Forelimb muscle (tissue), 1 donor: ENCODE data around the gene FASN. TPM values are rescaled to one million over a fixed set of nuclear protein-coding genes. Genes with fewer than 3 reads are reported as not detected.

Experiments
- DNase-seq: peaks from one replicate; pipeline ENCODE4 v3.0.0-alpha.2; 2013; ENCODE audit warnings: low read depth
- polyA plus RNA-seq: library from polyadenylated mRNA; unstranded; fragments of 120-200 nt; gene quantifications from one replicate; pipeline ENCODE4 v1.2.1, GENCODE V29; 2013; ENCODE audit not compliant: insufficient read length

The FASN gene
- polyA plus RNA-seq, 1 donor, result 24.6 TPM

DNA sequence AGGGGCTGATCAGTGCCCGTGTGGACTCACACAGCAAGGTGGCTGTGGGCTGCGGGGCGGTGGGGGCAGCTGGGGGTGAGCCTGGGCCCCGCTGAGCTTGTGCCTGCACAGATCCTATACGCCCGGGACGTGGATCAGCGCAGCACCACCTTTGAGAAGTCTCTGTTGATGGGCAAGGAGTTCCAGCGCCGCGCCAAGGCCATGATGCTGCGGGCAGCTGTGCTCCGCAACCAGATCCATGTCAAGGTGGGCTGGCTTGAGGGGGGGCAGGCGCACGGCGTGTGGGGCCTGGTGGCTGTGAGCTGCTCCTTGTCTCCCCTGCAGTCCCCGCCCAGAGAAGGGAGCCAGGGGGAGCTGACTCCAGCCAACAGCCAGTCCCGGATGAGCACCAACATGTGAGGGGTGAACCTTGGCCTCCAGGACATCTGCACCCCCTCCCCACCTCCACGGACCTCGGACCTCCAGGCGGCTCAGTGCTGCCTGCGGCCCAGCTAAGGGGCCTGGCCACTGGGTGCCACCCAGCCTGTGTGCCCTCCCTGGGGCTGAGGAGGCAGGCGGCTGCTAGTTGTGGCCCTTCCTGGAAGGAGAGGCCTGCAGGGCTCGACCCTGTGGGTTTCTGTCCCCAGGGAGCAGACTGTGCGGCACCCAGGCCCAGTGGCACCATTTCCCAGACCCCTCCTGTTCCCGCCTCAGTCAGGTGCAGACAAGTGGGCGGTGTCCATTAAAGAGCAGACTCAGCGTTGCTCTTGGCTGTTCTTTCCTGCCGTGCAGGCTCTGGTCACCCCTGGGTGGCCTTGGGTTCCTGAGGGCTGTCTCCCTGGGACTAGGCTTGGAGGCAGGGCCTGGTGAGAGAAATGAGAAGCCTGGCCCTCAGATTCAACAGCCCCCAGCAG is 41.1 kb downstream of the FASN start:
- DNase-seq, result no peak

DNA sequence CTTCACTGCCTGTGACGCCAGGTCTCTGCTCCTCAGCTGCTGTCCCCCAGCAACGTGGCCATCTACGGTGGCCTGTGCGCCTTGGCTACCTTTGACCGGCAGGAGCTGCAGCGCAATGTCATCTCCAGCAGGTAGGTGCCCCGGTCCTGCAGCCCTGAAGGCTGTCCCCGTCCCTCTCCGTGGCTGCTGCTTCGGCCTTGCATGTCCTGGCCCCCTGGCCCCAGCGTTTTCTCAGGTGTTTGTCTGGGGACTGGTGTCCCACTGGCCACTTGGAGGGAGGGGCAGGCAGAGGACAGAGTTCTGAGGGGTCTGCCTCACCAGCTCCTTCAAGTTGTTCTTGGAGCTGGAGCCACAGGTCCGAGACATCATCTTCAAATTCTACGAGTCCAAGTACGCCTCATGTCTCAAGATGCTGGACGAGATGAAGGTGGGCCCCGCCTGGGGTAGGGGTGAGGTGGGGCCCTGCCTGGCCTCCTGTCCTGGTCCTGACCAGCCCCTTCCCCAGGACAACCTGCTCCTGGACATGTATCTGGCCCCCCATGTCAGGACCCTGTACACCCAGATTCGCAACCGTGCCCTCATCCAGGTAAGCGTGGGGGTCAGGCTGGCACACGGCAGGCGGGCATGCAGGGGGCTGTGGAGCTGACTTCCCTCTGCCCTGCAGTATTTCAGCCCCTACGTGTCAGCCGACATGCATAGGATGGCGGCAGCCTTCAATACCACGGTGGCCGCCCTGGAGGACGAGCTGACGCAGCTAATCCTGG is 41.9 kb downstream of the FASN start:
- DNase-seq, result no peak

GRCh38 chr17:82055023-82055964 is 42.7 kb downstream of the FASN start:
- no peak for DNase-seq

DNA sequence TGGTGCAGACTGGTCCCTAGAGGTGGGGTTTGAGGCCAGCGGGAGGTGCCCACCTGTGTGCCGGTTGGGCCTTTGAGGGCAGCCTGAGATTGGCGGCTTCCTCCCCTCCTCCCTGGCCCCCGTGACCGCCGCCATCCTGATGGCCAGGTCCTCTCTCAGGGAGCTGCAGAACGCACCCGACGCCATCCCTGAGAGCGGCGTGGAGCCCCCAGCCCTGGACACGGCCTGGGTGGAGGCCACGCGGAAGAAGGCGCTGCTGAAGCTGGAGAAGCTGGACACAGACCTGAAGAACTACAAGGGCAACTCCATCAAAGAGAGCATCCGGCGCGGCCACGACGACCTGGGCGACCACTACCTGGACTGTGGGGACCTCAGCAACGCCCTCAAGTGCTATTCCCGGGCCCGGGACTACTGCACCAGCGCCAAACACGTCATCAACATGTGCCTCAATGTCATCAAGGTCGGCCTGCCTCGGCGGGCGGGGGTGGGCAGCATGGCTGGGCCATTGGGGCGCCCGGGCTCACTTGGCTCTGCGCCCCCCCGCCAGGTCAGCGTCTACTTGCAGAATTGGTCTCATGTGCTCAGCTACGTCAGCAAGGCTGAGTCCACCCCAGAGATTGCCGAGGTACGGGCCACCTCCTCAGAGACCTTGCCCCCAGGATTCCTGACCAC is 43.5 kb downstream of the FASN start:
- no peak for DNase-seq

DNA sequence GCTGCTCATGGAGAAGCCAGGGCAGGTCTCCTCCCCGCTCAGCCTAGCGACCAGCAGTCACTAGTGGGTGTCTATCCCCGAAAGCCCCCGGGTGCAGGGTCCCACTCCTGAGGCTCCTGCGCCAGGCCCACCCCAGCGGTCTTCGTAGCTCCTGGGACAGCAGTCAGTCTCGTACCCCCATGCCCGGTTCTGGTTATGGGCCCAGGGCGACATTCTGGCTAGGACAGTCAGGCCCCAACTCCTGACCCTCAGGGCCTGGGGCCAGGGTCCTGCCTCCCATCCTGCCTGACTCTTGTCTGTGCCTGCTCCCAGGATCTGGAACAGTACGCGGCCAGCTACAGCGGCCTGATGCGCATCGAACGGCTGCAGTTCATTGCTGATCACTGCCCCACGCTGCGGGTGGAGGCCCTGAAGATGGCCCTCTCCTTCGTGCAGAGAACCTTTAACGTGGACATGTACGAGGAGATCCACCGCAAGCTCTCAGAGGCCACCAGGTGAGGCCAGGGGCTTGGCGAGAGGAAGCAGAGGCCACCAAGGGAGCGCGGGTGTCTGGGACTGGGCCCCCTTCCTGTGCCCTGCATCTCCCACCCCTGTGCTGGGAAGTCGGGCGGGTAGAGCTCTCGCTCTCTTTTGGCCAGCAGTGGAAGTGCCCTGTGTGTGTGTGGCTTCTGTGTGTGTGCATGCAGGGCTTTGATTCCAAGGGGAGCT is 44.3 kb downstream of the FASN start:
- no peak for DNase-seq

DNA sequence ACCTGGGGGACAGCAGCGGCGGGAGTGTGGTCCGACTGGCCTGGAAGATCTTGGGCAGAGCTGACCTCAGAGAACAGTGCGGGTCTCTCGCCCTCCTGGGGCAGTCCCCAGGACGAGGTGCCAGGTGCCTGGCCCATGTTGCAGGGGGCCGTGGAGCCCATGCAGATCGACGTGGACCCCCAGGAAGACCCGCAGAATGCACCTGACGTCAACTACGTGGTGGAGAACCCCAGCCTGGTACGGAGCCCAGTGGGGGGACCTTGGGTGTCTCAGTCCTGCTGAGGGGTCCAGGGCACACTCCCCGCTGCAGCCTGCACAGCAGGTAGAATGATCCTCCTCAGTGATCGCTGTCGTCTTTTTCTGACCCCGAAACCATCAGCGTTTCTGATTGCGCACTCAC is 44.9 kb downstream of the FASN start:
- DNase-seq, result no peak

DNA sequence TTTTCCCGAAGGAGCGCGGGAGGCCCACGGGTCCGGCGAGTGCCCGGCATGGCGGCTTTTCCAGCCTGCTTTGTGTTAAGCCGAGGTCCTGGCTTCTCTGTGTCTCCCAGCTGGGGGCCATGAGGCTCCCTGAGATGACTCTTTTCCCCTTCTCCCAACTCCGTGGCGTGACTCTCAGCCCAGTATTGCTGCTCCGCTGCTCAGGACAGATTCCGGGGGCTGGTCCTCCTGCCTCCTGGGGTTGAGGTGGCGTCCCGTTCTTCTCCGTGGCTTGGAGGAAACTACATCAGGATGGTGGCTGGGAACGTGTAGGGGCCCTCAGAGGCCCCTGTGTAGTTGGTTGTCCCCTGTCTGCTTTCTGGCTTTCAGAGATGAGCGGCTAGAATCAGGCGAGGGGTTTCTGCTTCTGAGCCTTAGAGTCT is 45.4 kb downstream of the FASN start:
- DNase-seq, result no peak

- DNase-seq, result no peak
Measured at GRCh38 chr17:82051776-82052637, 46.0 kb downstream of the FASN start, which contains the start of the genes GPS1 and RFNG. Gene GPS1 (plus strand): TSS chr17:82051898. CDS start chr17:82051932, 34 bp downstream. Gene RFNG (minus strand): TSS chr17:82051811. CDS start chr17:82051766, 45 bp downstream.

DNA sequence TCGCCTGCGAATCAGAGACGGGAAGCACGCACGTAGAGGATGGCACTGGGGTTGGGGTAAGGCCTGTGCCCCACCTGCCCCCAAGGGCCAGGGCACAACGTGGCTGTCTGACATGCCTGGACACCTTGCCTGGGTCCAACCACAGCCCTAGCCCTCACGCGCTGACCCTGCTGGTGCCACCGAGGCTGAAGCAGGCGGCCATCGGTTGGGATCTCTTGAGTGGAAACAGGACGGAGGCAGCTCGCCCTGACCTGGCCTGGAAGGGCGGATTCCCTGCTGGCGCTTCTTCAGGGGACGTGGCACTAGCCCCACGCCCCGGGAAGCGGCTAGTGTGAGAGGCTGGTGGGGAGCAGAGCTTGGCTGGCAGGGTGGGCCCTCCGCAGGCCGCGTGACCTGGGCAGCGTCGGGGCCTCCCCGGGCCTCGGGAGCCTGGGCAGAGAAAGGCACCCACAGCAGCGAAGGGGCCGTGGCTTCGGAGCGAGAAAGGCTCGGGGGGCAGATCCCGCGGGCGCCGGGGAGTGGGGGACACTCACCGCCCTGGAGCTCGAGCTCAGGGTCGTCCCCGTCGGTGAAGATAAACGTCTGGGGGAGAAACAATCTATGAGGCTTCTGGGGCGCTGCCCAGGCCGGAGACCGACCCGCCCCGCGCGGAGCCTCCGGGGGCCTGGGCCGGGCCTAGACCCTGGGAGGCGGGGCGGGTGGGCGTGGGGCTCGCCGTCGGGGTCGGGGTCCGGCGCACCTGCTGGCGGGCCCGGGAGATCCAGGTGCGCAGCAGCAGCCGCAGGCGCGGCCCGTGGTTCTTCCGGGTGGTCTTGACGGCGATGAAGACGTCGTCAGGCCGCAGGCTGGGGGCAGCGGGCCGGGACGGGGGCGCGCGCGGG is 47.0 kb downstream of the FASN start:
- no peak for DNase-seq

GRCh38 chr17:82050152-82050760 is 47.8 kb downstream of the FASN start:
- DNase-seq, result no peak

DNA sequence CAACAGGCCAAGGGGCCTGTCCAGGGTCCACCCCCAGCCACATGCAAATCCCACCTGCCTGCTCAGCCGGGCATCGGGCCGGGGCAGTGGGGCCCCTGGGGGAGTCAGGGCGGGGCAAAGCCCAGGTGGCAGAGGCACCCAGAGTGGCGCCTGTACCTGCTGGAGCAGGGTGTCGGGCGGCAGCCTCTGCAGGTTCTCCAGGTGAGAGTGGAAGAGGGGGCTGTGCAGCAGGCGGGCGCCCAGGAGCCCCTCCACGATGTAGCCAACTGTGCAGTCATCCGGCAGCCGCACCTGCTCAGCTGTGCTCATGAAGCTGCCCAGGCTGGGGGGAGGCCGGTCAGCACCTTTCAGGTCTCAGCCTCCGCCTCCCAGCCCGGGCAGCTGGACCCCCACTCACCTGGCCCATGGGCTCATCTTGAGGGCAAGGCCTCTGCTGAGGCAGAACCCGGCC is 48.5 kb downstream of the FASN start:
- no peak for DNase-seq

GRCh38 chr17:82049106-82049505 is 48.9 kb downstream of the FASN start:
- DNase-seq, result no peak

DNA sequence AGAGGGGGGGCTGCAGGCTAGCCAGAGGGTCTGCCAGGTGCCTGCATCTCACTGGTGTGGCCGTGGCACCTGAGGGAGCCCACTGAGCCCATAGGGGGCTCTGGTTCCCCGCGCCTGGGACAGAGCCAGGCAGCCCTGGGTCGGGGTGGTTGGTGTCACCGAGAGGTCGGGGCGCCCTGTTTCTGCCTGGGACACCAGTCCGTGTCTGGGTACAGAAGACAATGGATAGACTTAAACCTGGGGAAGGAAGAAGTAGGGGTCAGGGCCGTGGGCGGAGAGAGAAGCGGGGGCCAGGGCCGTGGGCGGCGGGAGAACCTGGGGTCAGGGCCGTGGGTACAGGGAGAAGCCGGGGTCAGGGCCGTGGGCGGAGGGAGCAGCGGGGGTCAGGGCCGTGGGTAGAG is 49.5 kb downstream of the FASN start:
- DNase-seq, result no peak

GRCh38 chr17:82047914-82048570 is 50.0 kb downstream of the FASN start:
- DNase-seq, result no peak

DNA sequence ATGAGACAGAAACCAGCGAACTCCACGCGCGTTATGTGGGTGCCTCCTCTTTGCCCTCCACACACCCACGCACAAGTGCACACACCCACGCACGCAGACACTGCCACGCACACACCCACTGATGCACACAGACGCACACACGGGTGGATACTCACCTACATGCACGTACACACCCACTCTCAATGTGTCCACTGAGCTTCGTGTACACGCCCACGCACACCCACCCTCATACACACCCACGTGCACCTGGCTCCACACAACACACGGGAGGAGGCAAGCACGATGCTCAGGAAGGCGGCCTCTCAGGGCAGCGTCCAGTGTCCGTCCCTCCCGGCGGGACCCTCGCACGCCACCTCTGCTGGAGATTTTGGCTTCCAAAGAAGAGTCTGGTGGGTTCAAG is 50.7 kb downstream of the FASN start:
- DNase-seq, result no peak

DNA sequence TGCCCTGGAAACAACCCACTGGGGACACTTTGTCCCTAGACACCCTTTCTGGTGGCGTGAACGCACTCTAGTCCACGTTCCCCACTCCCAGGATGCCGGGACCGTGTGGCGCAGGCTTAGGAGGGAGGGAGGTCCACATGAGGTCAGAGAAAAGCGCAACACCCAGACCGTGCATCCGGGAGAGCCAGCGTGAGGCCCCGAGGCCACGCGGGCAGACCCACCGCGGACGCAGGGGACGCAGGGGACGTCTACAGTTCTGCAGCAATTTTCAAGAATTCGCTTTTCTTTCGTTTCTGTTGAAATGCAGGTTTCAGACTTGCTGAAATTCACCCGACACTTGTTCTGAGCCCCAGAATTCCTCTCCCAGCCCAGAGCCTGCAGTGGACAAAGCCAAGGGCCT is 51.1 kb downstream of the FASN start:
- DNase-seq, result no peak

GRCh38 chr17:82045936-82046484 is 52.0 kb downstream of the FASN start:
- DNase-seq, result no peak
